ENCODE data around the gene COPRS.
A peak's percentile ranks its signal among the peaks of the same experiment; 100 is the strongest.

The COPRS gene

DNA sequence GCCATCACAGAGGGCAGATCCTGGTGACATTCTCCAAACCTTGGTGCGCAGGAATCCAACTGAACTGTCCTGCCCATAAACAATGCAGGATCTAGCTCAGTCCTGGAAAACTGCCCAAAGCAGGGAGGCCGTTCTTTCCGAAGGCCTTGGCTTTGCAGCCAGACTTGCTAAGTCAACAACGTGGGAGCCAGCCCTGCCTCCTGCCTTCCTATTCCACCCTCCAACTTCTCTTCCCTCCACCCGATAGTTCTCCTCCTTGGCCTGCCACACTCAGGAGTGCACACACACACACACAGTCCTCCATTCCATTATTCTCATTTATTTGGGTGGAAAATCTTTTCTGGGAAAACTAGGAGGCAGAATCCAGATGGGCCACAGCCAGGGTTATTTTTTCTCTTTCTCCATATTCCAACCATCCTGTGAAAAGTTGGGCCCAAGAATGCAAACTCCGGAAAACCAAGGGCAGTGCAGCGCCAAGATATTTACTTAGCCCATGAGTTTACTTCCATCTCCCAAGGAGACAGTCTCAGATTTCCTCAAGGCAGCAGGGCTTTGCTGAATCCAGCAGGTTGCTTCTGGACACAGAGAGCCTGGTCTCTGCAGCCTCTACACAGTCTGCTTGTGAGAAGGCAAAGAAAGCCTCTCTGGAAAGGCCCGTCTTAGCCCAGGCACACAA, 15.8 kb downstream of the COPRS start:
- H3K4me1 ChIP-seq (ENCODE audit: insufficient read depth, low read length, poor library complexity, severe bottlenecking), result peaks cover 8% of the 10 kb centered on the region
- H3K9ac ChIP-seq (ENCODE audit: low read depth, low read length, poor library complexity, severe bottlenecking), result no peak overlapping the region
- no peaks in the 10 kb centered on the region for H3K79me2 ChIP-seq (ENCODE audit: insufficient read depth, low read length)
- H3K36me3 ChIP-seq (ENCODE audit: insufficient read depth, low read length), result no peaks in the 10 kb centered on the region
- H3F3A ChIP-seq (ENCODE audit: low read depth), result no peaks in the 10 kb centered on the region
- H2AFZ ChIP-seq (ENCODE audit: low read length), result peak overlapping the region; percentile 42; the same call in 1 of the 2 replicates
- H3K4me3 ChIP-seq (ENCODE audit: low read length, poor library complexity, severe bottlenecking), result no peak overlapping the region
- no peak overlapping the region for H3K4me2 ChIP-seq (ENCODE audit: low read depth, low read length, poor library complexity, severe bottlenecking)
- H3K9me3 ChIP-seq (ENCODE audit: insufficient read depth, low read depth, low read length), result no peaks in the 10 kb centered on the region
- no peaks in the 10 kb centered on the region for H3K9me2 ChIP-seq (replicated peaks; ENCODE audit: low read depth, low read length)
- no peaks in the 10 kb centered on the region for H4K20me1 ChIP-seq (ENCODE audit: insufficient read depth, low read length, poor library complexity, severe bottlenecking)
- TF ChIP-seq EZH2phosphoT487 (IDR thresholded peaks at IDR 0.05; ENCODE audit: borderline replicate concordance), result no peak
- TF ChIP-seq, protein P1, sequence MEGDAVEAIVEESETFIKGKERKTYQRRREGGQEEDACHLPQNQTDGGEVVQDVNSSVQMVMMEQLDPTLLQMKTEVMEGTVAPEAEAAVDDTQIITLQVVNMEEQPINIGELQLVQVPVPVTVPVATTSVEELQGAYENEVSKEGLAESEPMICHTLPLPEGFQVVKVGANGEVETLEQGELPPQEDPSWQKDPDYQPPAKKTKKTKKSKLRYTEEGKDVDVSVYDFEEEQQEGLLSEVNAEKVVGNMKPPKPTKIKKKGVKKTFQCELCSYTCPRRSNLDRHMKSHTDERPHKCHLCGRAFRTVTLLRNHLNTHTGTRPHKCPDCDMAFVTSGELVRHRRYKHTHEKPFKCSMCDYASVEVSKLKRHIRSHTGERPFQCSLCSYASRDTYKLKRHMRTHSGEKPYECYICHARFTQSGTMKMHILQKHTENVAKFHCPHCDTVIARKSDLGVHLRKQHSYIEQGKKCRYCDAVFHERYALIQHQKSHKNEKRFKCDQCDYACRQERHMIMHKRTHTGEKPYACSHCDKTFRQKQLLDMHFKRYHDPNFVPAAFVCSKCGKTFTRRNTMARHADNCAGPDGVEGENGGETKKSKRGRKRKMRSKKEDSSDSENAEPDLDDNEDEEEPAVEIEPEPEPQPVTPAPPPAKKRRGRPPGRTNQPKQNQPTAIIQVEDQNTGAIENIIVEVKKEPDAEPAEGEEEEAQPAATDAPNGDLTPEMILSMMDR (conservative IDR thresholded peaks at IDR 0.05; ENCODE audit: low read length), result no peak
- H3K27me3 ChIP-seq (ENCODE audit: insufficient read depth, low read length, poor library complexity, severe bottlenecking), result no peaks in the 10 kb centered on the region

DNA sequence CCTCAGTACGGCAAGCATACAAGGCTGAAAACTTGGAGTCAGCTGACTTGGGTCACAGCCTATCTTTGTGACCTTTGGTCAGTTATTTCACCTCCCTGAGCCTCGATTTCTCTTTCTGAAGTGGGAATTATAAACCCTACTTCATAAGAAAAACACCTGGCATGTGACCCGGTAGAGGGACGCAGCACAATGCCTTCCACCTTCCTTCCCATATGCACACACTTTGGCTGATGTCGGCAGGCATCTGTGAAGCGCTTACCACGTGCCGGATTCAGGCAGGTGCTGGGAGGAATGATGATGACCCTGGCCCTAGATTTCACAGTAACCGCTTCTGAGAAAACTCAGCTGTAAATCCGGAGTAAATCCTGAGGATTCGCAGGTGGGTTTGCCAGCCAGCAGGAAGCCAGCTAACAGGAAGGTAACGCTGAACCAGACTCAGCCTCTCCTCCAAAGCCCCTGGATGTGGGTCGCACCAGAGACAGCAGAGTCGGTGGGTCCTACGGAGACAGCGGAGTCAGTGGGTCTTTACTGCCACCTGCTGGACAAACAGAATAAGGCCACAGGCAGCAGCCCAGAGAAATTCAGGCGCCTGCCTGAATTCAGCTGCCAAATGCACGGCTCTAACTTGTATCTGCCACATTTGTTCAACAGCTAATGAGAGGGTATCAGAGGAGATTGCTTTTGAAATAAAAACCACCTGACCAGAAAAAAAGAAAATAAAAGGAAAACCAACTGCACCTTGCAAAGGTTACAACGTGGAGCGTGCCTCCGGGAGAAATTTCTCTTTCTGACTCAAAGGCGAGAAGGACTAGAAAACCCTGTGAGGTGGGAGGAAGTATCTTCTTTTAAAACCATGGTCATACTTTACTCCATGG, 16.6 kb downstream of the COPRS start:
- H3F3A ChIP-seq (ENCODE audit: low read depth), result no peaks in the 10 kb centered on the region
- peak overlapping the region; percentile 28 for H3K4me2 ChIP-seq (ENCODE audit: low read depth, low read length, poor library complexity, severe bottlenecking)
- H3K9me3 ChIP-seq (ENCODE audit: insufficient read depth, low read depth, low read length), result no peaks in the 10 kb centered on the region
- no peaks in the 10 kb centered on the region for H3K36me3 ChIP-seq (ENCODE audit: insufficient read depth, low read length)
- TF ChIP-seq, protein P1 (conservative IDR thresholded peaks at IDR 0.05; ENCODE audit: low read length), result peak; percentile 97
- TF ChIP-seq EZH2phosphoT487 (IDR thresholded peaks at IDR 0.05; ENCODE audit: borderline replicate concordance), result no peak
- peak overlapping the region; percentile 42 for H2AFZ ChIP-seq (ENCODE audit: low read length)
- H3K27me3 ChIP-seq (ENCODE audit: insufficient read depth, low read length, poor library complexity, severe bottlenecking), result no peaks in the 10 kb centered on the region
- H3K9me2 ChIP-seq (replicated peaks; ENCODE audit: low read depth, low read length), result no peaks in the 10 kb centered on the region
- peak overlapping the region; percentile 10 for H3K4me3 ChIP-seq (ENCODE audit: low read length, poor library complexity, severe bottlenecking)
- peak overlapping the region; percentile 12 for H3K9ac ChIP-seq (ENCODE audit: low read depth, low read length, poor library complexity, severe bottlenecking)
- H4K20me1 ChIP-seq (ENCODE audit: insufficient read depth, low read length, poor library complexity, severe bottlenecking), result no peaks in the 10 kb centered on the region
- H3K79me2 ChIP-seq (ENCODE audit: insufficient read depth, low read length), result no peaks in the 10 kb centered on the region
- H3K4me1 ChIP-seq (ENCODE audit: insufficient read depth, low read length, poor library complexity, severe bottlenecking), result peaks cover 8% of the 10 kb centered on the region

DNA sequence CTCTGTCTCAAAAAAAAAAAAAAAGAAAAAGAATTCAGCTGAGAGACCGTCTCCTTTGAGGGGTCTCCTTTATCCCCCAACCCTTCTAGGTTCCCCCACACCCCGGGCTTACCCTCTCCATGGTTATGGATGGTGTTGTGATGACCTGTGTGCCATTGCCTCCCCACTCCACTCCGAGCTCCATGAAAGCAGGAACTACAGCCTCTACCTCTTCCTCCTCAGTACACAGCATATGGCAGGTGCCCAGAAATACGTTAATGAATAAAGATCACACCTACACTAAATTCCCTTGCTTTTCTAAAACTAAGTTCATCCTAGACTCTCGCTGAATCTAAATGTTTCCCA, 17.2 kb downstream of the COPRS start:
- H3K4me2 ChIP-seq (ENCODE audit: low read depth, low read length, poor library complexity, severe bottlenecking), result no peak overlapping the region
- H3K4me3 ChIP-seq (ENCODE audit: low read length, poor library complexity, severe bottlenecking), result no peak overlapping the region
- H3K79me2 ChIP-seq (ENCODE audit: insufficient read depth, low read length), result no peaks in the 10 kb centered on the region
- H3K36me3 ChIP-seq (ENCODE audit: insufficient read depth, low read length), result no peaks in the 10 kb centered on the region
- no peaks in the 10 kb centered on the region for H3F3A ChIP-seq (ENCODE audit: low read depth)
- 0 out of 2 replicates have a peak overlapping the region, but pooled peaks have one; percentile 26 for H2AFZ ChIP-seq (ENCODE audit: low read length)
- H4K20me1 ChIP-seq (ENCODE audit: insufficient read depth, low read length, poor library complexity, severe bottlenecking), result no peaks in the 10 kb centered on the region
- no peaks in the 10 kb centered on the region for H3K9me2 ChIP-seq (replicated peaks; ENCODE audit: low read depth, low read length)
- TF ChIP-seq, protein P1 (conservative IDR thresholded peaks at IDR 0.05; ENCODE audit: low read length), result no peak
- TF ChIP-seq EZH2phosphoT487 (IDR thresholded peaks at IDR 0.05; ENCODE audit: borderline replicate concordance), result no peak
- no peak overlapping the region for H3K9ac ChIP-seq (ENCODE audit: low read depth, low read length, poor library complexity, severe bottlenecking)
- H3K9me3 ChIP-seq (ENCODE audit: insufficient read depth, low read depth, low read length), result no peaks in the 10 kb centered on the region
- H3K4me1 ChIP-seq (ENCODE audit: insufficient read depth, low read length, poor library complexity, severe bottlenecking), result peaks cover 8% of the 10 kb centered on the region
- no peaks in the 10 kb centered on the region for H3K27me3 ChIP-seq (ENCODE audit: insufficient read depth, low read length, poor library complexity, severe bottlenecking)
